ENCODE results near the gene SLC22A3. TPM values are rescaled to one million over a fixed set of nuclear protein-coding genes. Genes with fewer than 3 reads are reported as not detected.

Gene SLC22A3
- total and polyA plus RNA-seq, 3 donors from 2014 or later = 5.7 to 10.3 (median 6.9) TPM

DNA sequence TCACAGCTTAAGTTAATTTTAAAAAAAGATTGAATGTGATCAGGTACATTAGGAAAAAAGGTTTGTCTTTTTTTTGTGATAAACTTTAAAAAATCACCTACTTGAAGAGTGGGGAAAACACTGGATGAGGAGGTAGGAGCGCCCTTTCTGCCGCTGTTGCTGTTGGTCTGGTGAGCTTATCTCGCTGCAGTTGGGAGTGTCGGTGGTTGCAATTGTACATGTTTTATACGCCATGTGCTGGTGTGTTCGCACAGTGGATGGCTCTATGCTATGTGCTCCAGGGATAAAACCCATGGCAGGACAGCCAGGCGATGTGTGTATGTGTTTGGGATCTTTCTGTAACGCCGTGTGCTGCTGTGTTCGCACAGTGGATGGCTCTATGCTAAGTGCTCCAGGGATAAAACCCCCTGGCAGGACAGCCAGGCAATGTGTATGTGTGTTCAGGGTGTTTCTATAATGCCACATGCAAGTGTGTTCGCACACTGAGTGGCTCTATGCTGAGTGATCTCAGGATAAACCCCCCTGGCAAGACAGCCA lies 1.7 kb downstream of the SLC22A3 start:
- peak overlapping the region; percentile 59 to 70 for H3K4me3 ChIP-seq
- H3K4me1 ChIP-seq = peaks cover 28% of the 10 kb centered on the region
- H3K27ac ChIP-seq = no peak overlapping the region

DNA sequence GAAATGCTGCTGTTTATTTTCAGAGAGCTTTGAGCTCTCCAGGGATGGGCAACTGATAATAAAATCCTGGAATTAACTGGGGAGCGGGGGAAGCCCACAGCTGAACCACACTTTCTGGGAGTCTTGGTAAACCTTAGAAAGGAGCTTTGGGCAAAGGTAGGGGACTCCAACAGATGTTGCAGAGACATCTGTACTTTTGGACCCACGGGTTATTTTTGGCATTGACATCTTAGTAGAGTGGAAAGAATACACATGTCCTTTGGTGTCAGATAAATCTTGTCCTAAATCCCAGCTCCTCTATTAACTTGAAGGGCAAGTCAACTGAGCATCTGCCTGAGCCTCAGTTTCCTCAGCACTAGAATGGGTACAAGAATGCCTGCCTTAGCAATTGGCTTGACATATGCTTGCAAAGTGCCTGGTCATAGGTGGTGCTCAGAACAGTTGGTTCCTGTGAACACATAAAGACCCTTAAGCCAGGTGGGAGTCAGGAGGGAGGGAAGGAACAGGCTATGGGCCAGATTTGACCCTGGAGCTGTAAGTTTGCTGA lies 5.8 kb downstream of the SLC22A3 start:
- intact Hi-C loops (cut with DNase I; ENCODE audit: low total_unique reads) = loop anchor here (10.0 kb wide), 1 partner anchor 71 kb away; no protein-coding TSS in a partner anchor

More for the DNA sequence above, 1.7 kb downstream of the SLC22A3 start:
- Histone ChIP-seq H3K9me3 (no peaks in the 10 kb centered on the region), H3K27me3 (no peaks in the 10 kb centered on the region), H3K36me3 (ENCODE audit: low read depth, missing control alignments) (no peaks in the 10 kb centered on the region)
- 48 to 64% methylated on average over 7 to 11 of the region's 11 CpGs for WGBS, 2 donors
- TF ChIP-seq POLR2A (IDR thresholded peaks at IDR 0.05) (no peak), CTCF (IDR thresholded peaks at IDR 0.05) (no peak)
- no peak for DNase-seq
- intact Hi-C loops (cut with DNase I; ENCODE audit: low total_unique reads) = loop anchor here (10.0 kb wide), 1 partner anchor 75 kb away; no protein-coding TSS in a partner anchor

GRCh38 chr6:160355001-160355400 lies 6.8 kb downstream of the SLC22A3 start:
- Histone ChIP-seq H3K4me3 (no peak overlapping the region), H3K4me1 (peaks cover 20% of the 10 kb centered on the region), H3K36me3 (ENCODE audit: low read depth, missing control alignments) (no peaks in the 10 kb centered on the region), H3K27me3 (no peaks in the 10 kb centered on the region), H3K27ac (no peak overlapping the region), H3K9me3 (no peaks in the 10 kb centered on the region)
- no peak for DNase-seq
- 85 to 91% methylated on average over 6 to 7 of the region's 7 CpGs for WGBS, 2 donors
- intact Hi-C loops (cut with DNase I; ENCODE audit: low total_unique reads) = loop anchor here (10.0 kb wide), 1 partner anchor 70 kb away; no protein-coding TSS in a partner anchor
- no peak for TF ChIP-seq CTCF (IDR thresholded peaks at IDR 0.05)
- no peak for TF ChIP-seq POLR2A (IDR thresholded peaks at IDR 0.05)

More for the DNA sequence above, 5.8 kb downstream of the SLC22A3 start:
- TF ChIP-seq CTCF (IDR thresholded peaks at IDR 0.05) (no peak), POLR2A (IDR thresholded peaks at IDR 0.05) (no peak)
- Histone ChIP-seq H3K4me1 (peaks cover 24% of the 10 kb centered on the region), H3K9me3 (no peaks in the 10 kb centered on the region), H3K4me3 (no peak overlapping the region), H3K27me3 (no peaks in the 10 kb centered on the region), H3K27ac (peak overlapping the region in 1 of 2 donors; percentile 32), H3K36me3 (ENCODE audit: low read depth, missing control alignments) (no peaks in the 10 kb centered on the region)
- no peak for DNase-seq
- 66 to 73% methylated on average over 2 of the region's 2 CpGs for WGBS, 2 donors

DNA sequence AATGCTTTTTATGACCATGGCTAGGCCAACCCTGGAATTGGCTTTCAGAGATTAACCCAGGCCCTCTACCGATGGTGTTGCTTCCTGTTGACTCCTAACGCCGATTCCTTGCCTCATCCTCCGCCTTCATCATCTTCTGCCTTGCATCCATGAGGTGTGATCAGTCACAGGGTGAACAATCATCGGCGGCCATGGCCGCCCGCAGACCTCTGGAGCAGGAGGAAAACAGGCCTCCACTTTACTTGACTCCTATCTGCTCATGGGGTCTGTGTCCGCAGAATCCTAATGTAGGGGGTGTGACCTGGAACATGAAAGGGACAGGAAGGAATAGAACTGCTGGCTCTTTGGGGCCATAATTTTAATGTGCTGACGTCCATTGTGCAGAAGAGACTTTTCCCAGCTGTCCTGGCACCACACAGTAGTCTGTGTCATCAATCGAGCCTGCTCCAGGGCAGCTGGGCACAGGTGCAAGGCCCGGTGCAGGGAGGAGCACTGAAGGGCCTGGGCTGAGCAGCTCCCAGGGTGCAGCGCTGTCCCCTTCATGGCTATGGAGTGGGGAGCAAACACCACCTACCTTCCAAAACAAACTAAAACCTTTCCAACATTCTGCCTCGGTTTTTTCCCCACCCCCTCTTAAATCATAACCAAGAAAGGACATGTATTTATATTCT lies 8.0 kb downstream of the SLC22A3 start:
- Histone ChIP-seq H3K4me1 (peaks cover 16% of the 10 kb centered on the region), H3K27ac (no peak overlapping the region), H3K9me3 (no peaks in the 10 kb centered on the region), H3K36me3 (ENCODE audit: low read depth, missing control alignments) (no peaks in the 10 kb centered on the region), H3K4me3 (no peak overlapping the region), H3K27me3 (no peaks in the 10 kb centered on the region)
- intact Hi-C loops (cut with DNase I; ENCODE audit: low total_unique reads) = loop anchor here (10.0 kb wide), 1 partner anchor 69 kb away; no protein-coding TSS in a partner anchor
- no peak for TF ChIP-seq CTCF (IDR thresholded peaks at IDR 0.05)
- TF ChIP-seq POLR2A (IDR thresholded peaks at IDR 0.05) = no peak
- 81 to 90% methylated on average over 14 of the region's 14 CpGs for WGBS, 2 donors
- DNase-seq = no peak

Data from testis (tissue), 3 donors.